WTC11 (cell line): ENCODE measurements around the gene SMAP2. TPM values are rescaled to one million over a fixed set of nuclear protein-coding genes. Genes with fewer than 3 reads are reported as not detected.

ENCODE experiments used
- ATAC-seq: fragments of 200-7000 bp; cut with Tn5 transposase; 2 replicates; pipeline ENCODE4 v1.10.0; 2021; ENCODE audit warnings: mild to moderate bottlenecking, moderate library complexity
- CTCF ChIA-PET: fragments of 300-600 bp; sonication (Branson Sonifier 250); formaldehyde crosslinking; loops from one replicate; lab custom pipeline; 2021; ENCODE audit warnings: antibody characterized with exemption; lab: Charles Lee
- POLR2A ChIA-PET: fragments of 350-600 bp; sonication (Branson Sonifier 250); formaldehyde crosslinking; loops from one replicate; lab custom pipeline; 2021; ENCODE audit warnings: antibody characterized with exemption; lab: Charles Lee
- DNase-seq: peaks from one replicate; pipeline ENCODE4 v3.0.0; 2021; ENCODE audit warnings: low spot score
- H3K27ac Mint-ChIP-seq: 2 replicates; pipeline ENCODE4 v1.8.0; 2021; ENCODE audit warnings: mixed read lengths
- H3K27me3 Mint-ChIP-seq: 2 replicates; pipeline ENCODE4 v1.8.0; 2021; ENCODE audit warnings: low read depth, mild to moderate bottlenecking, moderate library complexity, mixed read lengths
- H3K36me3 Mint-ChIP-seq: 2 replicates; pipeline ENCODE4 v1.8.0; 2021; ENCODE audit warnings: mixed read lengths
- H3K4me1 Mint-ChIP-seq: 2 replicates; pipeline ENCODE4 v1.8.0; 2022; ENCODE audit warnings: mixed read lengths
- H3K4me3 Mint-ChIP-seq: 2 replicates; pipeline ENCODE4 v1.8.0; 2021; ENCODE audit warnings: mild to moderate bottlenecking, moderate library complexity, mixed read lengths
- H3K9me3 Mint-ChIP-seq: 2 replicates; pipeline ENCODE4 v1.8.0; 2021; ENCODE audit warnings: mixed read lengths
- ESRRA ChIP-seq: sonication (generic); formaldehyde crosslinking; IDR thresholded peaks from 2 replicates; pipeline ENCODE4 v1.8.1; 2022; ENCODE audit warnings: mild to moderate bottlenecking, missing genetic modification reagents, borderline replicate concordance
- GTF2I ChIP-seq: fragments of 250-450 bp; sonication (Bioruptor Pico); conservative IDR thresholded peaks from 2 replicates; pipeline ENCODE4 v1.4.0; 2021; ENCODE audit warnings: mild to moderate bottlenecking
- KAT7 ChIP-seq: sonication (generic); formaldehyde crosslinking; IDR thresholded peaks from 2 replicates; pipeline ENCODE4 v1.8.1; 2023; ENCODE audit warnings: missing genetic modification reagents, mild to moderate bottlenecking, borderline replicate concordance
- NR2C2 ChIP-seq: sonication (generic); formaldehyde crosslinking; IDR thresholded peaks from 2 replicates; pipeline ENCODE4 v1.8.0; 2022; ENCODE audit warnings: mild to moderate bottlenecking, missing genetic modification reagents
- NR3C1 ChIP-seq: sonication (generic); formaldehyde crosslinking; conservative IDR thresholded peaks from 2 replicates; pipeline ENCODE4 v1.8.1; 2023; ENCODE audit warnings: low read depth, mild to moderate bottlenecking, missing genetic modification reagents
- SOX15 ChIP-seq: fragments of 250-450 bp; sonication (Bioruptor Pico); IDR thresholded peaks from 2 replicates; pipeline ENCODE4 v1.9.0; 2021; ENCODE audit warnings: mild to moderate bottlenecking
- TEAD1 ChIP-seq: sonication (generic); formaldehyde crosslinking; IDR thresholded peaks from 2 replicates; pipeline ENCODE4 v1.8.0; 2022; ENCODE audit warnings: mild to moderate bottlenecking, missing genetic modification reagents
- ZNF232 ChIP-seq: sonication (generic); formaldehyde crosslinking; IDR thresholded peaks from 2 replicates; pipeline ENCODE4 v1.8.0; 2022; ENCODE audit warnings: mild to moderate bottlenecking, missing genetic modification reagents
- ZNF263 ChIP-seq: sonication (generic); formaldehyde crosslinking; IDR thresholded peaks from 2 replicates; pipeline ENCODE4 v1.8.1; 2022; ENCODE audit warnings: low read depth, mild to moderate bottlenecking, moderate library complexity, missing genetic modification reagents
- ZNF317 ChIP-seq: sonication (generic); formaldehyde crosslinking; IDR thresholded peaks from 2 replicates; pipeline ENCODE4 v1.8.1; 2023; ENCODE audit warnings: low read depth, mild to moderate bottlenecking, moderate library complexity, missing genetic modification reagents, borderline replicate concordance
- total RNA-seq: library from RNA; stranded (reverse); gene quantifications from 3 replicates; pipeline ENCODE4 v1.2.3, GENCODE V29; 2021
- TF ChIP-seq, protein P1 (sequence below): fragments of 250-450 bp; sonication (Bioruptor Pico); conservative IDR thresholded peaks from 2 replicates; pipeline ENCODE4 v1.9.0; 2021; ENCODE audit warnings: mild to moderate bottlenecking
- TF ChIP-seq, protein P2 (sequence below): sonication (generic); formaldehyde crosslinking; IDR thresholded peaks from 2 replicates; pipeline ENCODE4 v1.8.1; 2022; ENCODE audit warnings: low read depth, mild to moderate bottlenecking, moderate library complexity, missing genetic modification reagents, borderline replicate concordance
- TF ChIP-seq, protein P3 (sequence below): sonication (generic); formaldehyde crosslinking; IDR thresholded peaks from 2 replicates; pipeline ENCODE4 v1.8.1; 2022; ENCODE audit warnings: low read depth, missing genetic modification reagents, borderline replicate concordance
- TF ChIP-seq, protein P4 (sequence below): sonication (generic); formaldehyde crosslinking; conservative IDR thresholded peaks from 2 replicates; pipeline ENCODE4 v1.8.1; 2022; ENCODE audit warnings: mild to moderate bottlenecking, missing genetic modification reagents
- TF ChIP-seq, protein P5 (sequence below): sonication (generic); formaldehyde crosslinking; IDR thresholded peaks from 2 replicates; pipeline ENCODE4 v1.8.1; 2023; ENCODE audit warnings: mild to moderate bottlenecking, missing genetic modification reagents
- TF ChIP-seq, protein P6 (sequence below): sonication (generic); formaldehyde crosslinking; IDR thresholded peaks from 2 replicates; pipeline ENCODE4 v1.8.0; 2022; ENCODE audit warnings: mild to moderate bottlenecking, missing genetic modification reagents
- TF ChIP-seq, protein P7 (sequence below): fragments of 250-450 bp; sonication (Bioruptor Pico); IDR thresholded peaks from 2 replicates; pipeline ENCODE4 v1.9.0; 2021; ENCODE audit warnings: mild to moderate bottlenecking

The SMAP2 gene
- total RNA-seq, 1 experiment from 2014 or later = 4.9 TPM

DNA sequence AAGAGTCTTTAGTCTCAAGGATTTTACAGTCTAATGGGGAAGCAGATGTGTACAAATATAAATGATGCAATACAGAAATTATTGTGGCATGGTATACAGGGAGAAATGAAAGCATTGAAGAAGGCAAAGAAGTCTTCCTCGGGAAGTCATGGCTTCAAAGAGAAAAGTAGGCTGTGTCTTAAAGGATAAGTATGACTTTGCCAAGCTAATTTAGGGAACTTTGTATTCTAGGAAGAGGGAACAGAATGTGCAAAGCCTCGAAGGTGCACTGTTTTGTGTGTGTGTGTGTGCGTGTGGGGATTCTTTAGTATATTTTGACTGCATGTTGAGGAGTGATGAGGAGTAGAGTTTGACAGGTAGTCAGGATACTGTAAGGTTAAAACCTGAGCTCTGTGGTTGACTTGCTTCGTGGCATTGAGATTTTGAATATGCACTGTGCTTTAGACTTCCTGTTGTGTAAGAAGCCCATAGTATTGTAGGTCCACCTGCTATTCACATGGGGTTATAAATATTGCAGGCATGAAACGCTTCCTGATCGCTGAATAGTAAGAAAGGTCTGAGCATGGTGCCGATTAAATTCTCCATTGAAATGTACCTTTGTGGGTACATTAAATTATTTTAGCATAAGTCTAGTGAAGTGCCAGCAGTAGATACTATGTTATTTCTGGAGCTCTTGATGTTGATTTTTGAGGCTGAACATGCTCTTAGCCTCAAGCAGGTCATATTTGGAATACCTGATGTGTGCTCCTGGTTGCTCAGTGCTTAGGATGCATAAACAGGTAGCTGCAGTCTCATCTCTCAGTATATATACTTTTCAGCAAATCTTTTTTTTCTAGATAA, 8.0 kb downstream of the SMAP2 start (continued):
- TF ChIP-seq, protein P1, sequence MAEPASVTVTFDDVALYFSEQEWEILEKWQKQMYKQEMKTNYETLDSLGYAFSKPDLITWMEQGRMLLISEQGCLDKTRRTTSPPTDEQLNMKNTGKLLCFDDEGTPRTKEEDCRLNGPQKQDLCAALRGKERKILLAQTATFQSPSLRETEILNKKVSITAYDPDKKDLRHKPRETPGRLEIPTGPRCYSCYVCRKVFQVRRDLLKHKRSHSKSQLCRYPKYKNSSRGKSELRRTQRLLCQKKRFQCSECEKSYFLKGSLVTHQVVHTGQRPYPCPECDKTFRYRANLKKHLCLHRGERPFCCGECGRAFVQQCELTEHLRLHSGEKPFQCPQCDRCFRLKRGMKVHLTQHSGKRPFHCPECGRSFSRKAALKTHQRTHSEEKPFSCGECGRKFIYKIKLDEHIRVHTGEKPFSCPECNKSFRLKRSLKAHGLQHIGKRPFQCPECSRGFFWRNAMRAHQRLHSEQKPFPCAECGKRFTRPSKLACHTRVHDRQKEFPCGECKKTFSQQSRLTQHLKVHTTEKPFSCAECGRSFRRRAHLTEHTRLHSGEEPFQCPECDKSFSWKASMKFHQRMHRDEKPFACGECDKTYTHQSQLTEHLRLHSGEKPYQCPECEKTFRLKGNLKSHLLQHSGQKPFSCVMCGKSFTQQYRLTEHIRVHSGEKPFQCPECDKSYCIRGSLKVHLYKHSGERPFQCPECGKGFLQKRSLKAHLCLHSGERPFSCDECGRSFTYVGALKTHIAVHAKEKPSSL (CRISPR knock-in tag) = no peak
- TF ChIP-seq GTF2I (CRISPR knock-in tag) (no peak), ZNF317 (no peak), NR2C2 (no peak)
- TF ChIP-seq, protein P2, sequence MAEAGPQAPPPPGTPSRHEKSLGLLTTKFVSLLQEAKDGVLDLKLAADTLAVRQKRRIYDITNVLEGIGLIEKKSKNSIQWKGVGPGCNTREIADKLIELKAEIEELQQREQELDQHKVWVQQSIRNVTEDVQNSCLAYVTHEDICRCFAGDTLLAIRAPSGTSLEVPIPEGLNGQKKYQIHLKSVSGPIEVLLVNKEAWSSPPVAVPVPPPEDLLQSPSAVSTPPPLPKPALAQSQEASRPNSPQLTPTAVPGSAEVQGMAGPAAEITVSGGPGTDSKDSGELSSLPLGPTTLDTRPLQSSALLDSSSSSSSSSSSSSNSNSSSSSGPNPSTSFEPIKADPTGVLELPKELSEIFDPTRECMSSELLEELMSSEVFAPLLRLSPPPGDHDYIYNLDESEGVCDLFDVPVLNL (CRISPR knock-in tag) = no peak
- TF ChIP-seq, protein P3, sequence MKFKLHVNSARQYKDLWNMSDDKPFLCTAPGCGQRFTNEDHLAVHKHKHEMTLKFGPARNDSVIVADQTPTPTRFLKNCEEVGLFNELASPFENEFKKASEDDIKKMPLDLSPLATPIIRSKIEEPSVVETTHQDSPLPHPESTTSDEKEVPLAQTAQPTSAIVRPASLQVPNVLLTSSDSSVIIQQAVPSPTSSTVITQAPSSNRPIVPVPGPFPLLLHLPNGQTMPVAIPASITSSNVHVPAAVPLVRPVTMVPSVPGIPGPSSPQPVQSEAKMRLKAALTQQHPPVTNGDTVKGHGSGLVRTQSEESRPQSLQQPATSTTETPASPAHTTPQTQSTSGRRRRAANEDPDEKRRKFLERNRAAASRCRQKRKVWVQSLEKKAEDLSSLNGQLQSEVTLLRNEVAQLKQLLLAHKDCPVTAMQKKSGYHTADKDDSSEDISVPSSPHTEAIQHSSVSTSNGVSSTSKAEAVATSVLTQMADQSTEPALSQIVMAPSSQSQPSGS = no peak
- TF ChIP-seq, protein P4, sequence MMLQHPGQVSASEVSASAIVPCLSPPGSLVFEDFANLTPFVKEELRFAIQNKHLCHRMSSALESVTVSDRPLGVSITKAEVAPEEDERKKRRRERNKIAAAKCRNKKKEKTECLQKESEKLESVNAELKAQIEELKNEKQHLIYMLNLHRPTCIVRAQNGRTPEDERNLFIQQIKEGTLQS (CRISPR knock-in tag) = no peak

DNA sequence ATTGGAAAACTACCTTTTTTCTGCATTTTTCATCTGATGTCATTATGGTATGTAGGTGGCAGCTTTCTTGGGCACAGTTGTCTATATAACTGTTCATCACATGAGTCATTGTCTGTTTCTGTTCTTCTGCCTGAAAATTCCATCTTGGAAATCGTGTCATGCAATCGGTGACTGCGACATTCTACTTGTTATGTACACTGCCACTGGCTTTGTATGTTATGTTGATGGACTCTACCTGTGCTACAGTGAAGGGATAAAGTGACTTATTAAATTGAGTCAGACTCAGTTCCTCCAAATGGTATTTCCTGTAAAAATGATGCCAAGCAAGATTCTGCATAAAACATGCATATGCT, 8.6 kb downstream of the SMAP2 start:
- no peaks in the 10 kb centered on the region for H3K9me3 Mint-ChIP-seq
- CTCF ChIA-PET = interaction anchor here (1.4 to 2.6 kb wide), 4 partner anchors 8 to 23 kb away, joined by 3 to 17 read pairs (median 10); partner anchors contain the start of gene SMAP2
- TF ChIP-seq, protein P5, sequence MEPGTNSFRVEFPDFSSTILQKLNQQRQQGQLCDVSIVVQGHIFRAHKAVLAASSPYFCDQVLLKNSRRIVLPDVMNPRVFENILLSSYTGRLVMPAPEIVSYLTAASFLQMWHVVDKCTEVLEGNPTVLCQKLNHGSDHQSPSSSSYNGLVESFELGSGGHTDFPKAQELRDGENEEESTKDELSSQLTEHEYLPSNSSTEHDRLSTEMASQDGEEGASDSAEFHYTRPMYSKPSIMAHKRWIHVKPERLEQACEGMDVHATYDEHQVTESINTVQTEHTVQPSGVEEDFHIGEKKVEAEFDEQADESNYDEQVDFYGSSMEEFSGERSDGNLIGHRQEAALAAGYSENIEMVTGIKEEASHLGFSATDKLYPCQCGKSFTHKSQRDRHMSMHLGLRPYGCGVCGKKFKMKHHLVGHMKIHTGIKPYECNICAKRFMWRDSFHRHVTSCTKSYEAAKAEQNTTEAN (CRISPR knock-in tag) = no peak
- no peak for TF ChIP-seq NR3C1 (CRISPR knock-in tag)
- TF ChIP-seq, protein P6, sequence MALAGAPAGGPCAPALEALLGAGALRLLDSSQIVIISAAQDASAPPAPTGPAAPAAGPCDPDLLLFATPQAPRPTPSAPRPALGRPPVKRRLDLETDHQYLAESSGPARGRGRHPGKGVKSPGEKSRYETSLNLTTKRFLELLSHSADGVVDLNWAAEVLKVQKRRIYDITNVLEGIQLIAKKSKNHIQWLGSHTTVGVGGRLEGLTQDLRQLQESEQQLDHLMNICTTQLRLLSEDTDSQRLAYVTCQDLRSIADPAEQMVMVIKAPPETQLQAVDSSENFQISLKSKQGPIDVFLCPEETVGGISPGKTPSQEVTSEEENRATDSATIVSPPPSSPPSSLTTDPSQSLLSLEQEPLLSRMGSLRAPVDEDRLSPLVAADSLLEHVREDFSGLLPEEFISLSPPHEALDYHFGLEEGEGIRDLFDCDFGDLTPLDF (CRISPR knock-in tag) = no peak
- TF ChIP-seq ZNF263 (CRISPR knock-in tag) = no peak
- no peak for TF ChIP-seq KAT7 (CRISPR knock-in tag)
- TF ChIP-seq SOX15 (CRISPR knock-in tag) = no peak
- no peak for TF ChIP-seq TEAD1 (CRISPR knock-in tag)
- TF ChIP-seq ZNF232 (CRISPR knock-in tag) = no peak
- no peak for TF ChIP-seq ESRRA (CRISPR knock-in tag)
- TF ChIP-seq, protein P7, sequence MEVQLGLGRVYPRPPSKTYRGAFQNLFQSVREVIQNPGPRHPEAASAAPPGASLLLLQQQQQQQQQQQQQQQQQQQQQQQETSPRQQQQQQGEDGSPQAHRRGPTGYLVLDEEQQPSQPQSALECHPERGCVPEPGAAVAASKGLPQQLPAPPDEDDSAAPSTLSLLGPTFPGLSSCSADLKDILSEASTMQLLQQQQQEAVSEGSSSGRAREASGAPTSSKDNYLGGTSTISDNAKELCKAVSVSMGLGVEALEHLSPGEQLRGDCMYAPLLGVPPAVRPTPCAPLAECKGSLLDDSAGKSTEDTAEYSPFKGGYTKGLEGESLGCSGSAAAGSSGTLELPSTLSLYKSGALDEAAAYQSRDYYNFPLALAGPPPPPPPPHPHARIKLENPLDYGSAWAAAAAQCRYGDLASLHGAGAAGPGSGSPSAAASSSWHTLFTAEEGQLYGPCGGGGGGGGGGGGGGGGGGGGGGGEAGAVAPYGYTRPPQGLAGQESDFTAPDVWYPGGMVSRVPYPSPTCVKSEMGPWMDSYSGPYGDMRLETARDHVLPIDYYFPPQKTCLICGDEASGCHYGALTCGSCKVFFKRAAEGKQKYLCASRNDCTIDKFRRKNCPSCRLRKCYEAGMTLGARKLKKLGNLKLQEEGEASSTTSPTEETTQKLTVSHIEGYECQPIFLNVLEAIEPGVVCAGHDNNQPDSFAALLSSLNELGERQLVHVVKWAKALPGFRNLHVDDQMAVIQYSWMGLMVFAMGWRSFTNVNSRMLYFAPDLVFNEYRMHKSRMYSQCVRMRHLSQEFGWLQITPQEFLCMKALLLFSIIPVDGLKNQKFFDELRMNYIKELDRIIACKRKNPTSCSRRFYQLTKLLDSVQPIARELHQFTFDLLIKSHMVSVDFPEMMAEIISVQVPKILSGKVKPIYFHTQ = no peak
- TF ChIP-seq, all 79 proteins: peak for 0
- Mint-ChIP-seq H3K4me3 (no peak overlapping the region), H3K27me3 (no peaks in the 10 kb centered on the region), H3K27ac (no peak overlapping the region), H3K36me3 (no peaks in the 10 kb centered on the region), H3K4me1 (0 out of 2 replicates have a peak, but pooled peaks cover 4% of the 10 kb centered on the region)
- no peak for ATAC-seq
- POLR2A ChIA-PET = no interaction called here
- DNase-seq = no peak
